Activated CD4-positive, alpha-beta T cell treated with anti-CD3 and anti-CD28 coated beads, Interleukin-2, amount 50 U/mL, for 4 hours (primary cell): Measurements from ENCODE around the gene NSF.
"Not testable (repeated sequence)": the region's sequence is repeated elsewhere in the genome, so short reads cannot be mapped to it uniquely, and the experiment has no call there.

Experiments used
- DNase-seq, 2 experiments: peaks; one replicate each; pipeline ENCODE4 v3.0.0-alpha.2; 2020

NSF gene

DNA sequence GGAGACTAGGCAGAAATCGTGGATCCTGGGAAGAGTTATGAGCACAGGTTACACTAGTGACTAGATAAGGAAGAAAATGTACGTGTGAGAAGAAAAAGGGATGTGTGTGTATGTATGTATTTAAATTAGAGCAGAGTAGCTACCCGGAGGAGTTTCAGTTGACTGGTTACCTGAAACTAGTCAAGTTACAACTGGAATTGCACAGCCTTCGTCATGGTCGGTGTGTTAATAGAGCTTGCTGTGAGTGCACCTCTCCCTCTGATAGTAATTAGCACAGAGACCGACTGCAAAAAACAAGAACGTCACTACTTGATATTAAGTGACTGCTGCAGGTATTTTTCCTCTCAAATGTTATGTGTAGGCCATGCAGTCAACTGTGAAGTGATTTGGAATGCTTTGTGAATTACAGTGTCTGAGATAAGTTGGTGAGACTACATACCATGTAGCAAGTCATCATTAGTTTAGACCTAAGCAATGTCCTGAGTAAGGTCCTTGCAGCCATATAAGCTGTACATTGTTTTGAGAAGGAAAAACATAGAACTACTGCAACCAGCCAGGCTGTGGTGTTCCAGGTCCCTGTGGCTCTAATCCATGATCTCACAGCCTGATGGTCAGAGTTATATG, 132.3 kb downstream of the NSF start:
- DNase-seq: no peak

DNA sequence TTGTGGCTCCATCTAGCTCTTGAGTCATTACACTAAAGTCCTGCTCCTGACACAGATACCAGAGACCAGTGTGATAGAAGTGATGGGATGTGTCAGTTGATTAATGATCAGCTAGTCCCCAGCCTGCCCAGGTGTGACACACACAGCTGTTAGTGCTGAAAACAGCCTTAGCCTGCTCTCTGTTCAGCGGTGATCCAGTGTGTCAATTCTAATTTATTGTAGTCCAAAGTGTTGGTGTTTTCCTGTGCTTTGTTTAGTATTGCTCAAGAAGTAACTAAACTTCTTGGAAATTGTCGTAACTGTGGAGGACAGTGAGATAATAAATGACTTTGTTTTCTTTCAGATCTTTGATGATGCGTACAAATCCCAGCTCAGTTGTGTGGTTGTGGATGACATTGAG, 135.7 kb downstream of the NSF start:
- DNase-seq: no peak

GRCh38 chr17:46727572-46728348, 137.3 kb downstream of the NSF start:
- DNase-seq: no peak

DNA sequence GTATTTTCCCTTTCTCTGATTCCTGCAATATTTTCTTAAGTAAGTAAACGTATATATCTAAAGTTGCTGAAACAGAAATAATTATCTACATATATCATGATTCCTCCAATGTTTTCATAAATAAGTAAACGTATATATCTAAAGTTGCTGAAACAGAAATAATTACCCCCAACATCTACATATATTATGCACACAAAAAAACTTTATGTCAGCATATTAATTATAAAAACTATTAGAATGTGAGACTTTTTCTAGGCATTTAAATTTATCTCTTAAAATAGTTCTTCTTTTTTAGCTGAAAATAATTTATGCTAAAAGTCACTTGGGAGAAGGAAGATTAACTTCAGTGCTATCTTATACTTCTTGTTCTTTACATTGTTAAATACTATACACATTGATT, 139.6 kb downstream of the NSF start:
- no peak for DNase-seq

DNA sequence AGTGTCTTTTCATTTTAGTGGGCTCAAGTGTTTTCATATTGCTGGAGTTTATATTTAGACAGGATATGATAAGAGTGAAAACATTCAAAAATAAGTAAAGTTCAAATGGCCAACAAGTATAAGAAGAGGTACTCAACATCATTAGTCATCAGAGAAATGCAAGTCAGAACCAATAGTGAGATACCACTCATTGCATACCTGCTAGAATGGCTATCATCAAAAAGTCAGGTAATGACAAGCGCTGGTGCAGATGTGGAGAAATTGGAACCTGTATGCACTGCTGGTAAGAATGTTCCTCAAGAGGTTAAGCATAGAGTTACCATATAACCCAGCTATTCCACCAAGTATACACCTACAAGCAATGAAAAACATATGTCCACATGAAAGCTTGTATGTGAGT, 140.2 kb downstream of the NSF start:
- DNase-seq: no peak

DNA sequence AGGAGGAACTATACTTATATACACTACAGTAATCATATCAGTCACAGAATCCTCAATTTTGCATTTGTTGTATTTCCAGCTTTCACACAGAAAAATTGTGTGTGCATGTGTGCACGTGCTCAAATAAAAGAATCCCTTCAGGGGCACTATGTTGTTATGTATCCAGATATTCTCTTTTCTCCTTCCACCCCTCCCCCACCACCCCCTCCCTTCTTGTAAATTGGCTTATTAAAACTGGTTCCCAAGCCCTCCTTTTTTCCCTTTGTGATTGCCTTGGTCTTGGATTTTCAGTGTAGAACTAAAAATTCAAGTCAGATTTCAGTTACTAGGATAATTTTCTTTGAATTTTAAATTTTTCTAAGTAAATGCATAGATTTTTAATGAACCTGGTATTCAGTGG, 141.7 kb downstream of the NSF start:
- no peak for DNase-seq

DNA sequence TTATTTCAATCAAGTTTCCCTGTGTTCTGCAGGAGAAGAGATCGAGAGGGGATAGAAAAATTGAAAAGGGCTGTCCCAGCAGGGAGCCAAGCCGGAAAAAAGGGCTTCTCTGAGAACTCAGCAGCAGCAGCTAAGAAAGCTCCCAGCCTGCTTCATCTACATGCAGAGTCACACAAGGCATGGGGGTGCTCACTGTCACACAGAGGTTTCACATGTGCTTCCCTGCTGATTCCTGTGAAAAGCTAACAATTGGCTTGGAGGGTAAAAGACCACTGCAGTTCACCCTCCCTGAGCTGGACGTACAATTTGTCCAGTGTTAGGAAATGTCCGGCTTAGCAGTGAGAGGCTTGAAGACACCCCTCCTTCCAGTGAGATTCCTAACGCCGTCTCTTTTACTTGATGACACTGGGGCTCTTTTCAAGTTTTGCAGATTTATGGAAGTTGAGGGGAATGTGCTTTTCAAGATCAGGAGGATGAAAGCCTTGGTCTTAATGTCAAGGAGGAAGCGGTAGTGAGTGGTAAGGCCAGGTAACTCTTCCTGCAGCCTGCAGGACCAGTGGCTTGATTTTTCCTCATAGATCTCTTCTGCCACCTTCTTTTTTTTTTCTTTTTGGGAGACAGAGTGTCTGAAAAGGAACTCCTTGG, 142.4 kb downstream of the NSF start:
- DNase-seq: no peak

DNA sequence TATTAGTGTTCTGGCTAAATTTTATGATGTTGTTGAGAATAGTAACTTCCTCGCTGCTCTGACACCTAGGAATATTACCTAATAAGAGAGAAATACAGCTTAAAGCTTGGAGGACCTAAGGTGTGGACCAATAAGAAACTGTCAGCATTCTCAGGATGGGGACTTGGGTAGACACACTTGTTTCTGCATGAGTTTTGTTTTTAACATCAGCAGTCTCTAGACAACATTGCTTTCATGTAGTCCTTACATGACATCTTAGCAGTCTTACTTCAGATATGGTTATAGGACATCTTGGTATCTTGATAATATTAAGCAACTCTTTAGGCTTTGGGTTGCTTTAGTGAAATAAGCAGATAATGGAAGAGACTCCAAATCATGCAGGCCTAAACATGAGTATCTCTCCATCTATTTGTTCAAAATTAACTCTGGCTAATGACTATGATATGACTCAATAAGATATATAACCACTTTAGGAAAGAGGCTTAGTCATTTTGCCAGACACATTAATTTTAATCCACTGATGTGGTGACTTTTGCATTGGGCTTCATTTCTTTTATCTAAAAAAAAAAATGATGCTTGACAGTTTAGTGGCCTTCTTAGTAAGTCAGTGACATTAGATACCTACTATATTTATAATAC, 143.5 kb downstream of the NSF start:
- DNase-seq: no peak

DNA sequence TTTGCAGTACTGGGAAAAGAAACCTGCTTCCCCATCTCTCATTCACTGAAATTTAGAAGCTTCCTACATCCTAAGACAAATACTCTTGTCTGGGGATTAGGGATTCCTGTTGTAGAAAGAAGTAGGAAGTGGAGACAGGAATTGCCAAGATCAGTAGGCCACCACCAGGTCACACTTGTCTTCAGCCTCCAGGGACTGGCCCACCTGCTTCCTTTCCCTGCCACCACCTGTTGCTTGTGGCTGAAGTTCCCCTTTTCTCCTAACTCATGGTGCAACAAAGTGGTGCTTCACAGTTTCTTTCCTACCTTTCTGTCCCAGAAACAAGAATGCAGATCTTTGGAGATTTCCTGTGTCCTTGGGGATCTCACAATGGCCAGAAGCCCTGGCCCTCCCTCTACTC, 145.6 kb downstream of the NSF start:
- no peak for DNase-seq

DNA sequence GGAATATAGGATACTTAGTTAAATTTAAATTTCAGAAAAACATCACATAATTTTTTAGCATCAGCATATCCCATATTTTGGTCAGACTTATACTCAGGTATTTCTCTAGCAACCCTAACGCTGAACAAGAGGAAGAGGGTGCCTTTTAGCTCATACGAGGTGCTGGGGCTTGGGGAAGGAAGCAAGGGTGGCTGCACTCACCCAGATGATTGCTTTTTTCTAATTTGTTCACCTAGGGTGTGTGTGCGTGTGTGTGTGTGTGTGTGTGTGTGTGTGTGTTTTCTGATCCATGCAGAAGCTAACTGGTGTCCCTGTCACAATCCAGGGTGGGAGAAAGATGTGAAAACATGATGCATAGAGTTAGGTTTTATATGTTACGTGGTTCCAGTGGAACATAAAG, 146.9 kb downstream of the NSF start:
- no peak for DNase-seq

DNA sequence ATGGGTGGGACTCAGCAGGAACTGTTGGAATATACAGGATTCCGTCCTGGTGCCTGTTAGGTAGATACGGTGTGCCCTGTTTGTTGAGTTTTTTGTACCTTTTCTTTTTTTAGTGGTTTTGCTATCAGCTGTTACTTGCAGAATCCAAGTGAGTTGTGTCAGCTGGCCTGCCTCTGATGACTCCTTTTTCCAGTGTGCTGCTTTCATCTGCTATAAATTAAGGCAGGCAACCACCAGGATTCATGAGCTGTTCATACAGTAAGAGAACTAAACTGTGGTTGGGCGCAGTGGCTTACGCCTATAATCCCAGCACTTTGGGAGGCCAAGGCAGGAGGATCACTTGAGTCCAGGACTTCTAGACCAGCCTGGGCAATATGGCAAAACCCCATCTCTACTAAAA, 148.1 kb downstream of the NSF start:
- no peak for DNase-seq

GRCh38 chr17:46739982-46740381, 149.5 kb downstream of the NSF start:
- no peak for DNase-seq

- no peak for DNase-seq
Observed at GRCh38 chr17:46741122-46741730, 150.8 kb downstream of the NSF start.

DNA sequence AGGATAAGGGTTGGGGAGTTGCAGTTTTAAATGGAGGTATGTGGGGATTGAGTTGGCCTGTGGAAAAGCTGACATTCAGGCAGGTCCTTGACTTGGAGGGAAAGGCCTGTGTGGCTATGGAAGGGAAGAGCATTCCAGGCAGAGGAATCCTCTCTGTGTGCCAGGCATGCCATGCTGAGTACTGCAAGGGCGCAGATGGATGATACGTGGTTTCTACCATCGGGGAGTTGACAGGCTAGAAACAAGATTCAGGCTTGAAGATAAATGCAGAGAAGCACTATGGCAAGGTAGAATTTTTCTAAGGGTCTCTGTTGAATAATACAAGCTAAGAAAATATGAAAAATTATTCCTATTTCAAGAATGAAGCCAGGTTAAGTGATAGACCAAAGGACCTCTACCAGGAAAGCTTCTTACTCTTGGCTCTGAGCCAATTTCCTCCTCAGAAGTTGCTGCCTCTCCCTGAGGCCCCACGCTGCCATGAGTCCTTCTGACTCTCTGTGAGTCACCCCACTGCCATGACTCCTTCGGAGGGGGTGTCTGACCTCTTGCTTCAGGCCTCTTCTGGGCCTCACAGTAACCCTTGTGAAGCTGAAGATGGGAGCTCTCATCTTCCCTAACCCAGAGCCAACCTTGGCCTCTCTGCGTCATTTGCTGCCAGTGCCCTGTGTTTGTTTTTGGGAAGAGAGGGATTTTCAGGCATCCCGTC, 152.2 kb downstream of the NSF start:
- DNase-seq: no peak

DNA sequence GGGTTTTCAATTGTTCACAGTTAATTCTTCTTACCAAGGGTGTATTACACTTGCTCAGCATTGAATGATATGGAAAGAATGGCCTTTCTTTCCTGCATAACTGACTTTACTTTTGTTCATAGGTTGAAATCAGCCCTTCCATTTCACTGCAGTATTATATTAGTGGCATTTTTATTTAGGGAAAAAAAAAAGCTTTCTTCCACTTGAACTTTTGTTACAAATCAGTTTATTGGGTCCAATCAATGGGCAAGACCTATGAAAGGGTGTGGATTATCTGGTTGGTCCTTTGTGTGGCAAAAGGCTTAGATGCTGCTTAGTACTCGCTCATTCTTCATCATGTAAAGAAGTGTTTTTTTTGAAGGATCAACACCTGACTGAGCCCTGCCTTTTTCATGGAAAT, 154.0 kb downstream of the NSF start:
- no peak for DNase-seq

DNA sequence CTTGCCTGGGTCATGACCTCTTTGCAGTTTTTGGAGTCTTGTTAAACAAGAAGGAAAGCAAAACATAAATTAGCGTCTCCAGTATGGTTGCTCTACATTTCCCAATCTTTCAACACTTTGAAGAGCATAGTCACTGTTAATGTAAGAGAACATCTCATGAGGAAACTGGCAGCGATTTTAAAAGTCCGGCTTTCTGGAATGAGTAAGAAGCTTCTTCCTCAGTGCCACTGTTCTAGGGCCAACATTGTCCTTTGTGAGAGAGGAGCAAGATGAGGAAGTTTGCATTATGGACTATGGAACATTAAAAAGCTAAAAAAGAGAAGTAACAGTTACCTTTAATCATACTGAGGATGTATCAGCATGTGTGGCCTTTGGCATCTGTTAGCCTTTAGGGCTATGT, 154.9 kb downstream of the NSF start:
- no peak for DNase-seq

DNA sequence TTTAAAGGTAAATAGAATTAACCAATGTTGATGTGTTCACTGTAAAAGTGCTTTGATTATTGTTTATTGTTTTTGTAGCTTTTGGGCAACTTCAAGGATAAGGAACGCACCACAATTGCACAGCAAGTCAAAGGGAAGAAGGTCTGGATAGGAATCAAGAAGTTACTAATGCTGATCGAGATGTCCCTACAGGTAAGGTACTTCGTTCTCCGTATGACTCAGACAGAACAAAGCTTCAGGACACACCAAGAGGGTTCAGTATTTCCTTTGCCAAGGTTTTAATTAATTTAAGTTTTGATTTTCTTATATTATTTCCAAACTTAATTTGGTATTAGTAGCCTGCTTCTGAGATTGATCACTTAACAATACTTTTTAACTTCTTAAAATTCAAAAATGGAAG, 161.0 kb downstream of the NSF start:
- no peak for DNase-seq

DNA sequence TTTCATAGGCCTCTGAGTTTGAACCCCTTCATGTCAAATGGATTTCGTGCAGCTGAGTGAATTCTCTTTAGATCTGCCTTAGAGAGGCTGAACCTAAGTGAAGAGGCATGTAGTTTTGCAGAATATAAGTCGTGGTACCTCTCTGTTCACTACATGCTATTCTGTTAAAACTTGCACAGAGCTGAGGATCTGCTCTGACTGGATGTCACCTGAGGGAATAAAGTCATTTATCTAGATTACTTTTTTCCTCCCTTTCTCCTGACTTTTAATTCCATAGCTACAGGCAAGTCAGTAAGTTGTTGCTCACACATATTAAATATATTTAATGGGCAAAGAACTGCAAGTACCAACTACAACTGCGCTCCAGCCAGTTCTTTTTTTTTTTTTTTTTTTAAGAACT, 163.3 kb downstream of the NSF start:
- DNase-seq: no peak

DNA sequence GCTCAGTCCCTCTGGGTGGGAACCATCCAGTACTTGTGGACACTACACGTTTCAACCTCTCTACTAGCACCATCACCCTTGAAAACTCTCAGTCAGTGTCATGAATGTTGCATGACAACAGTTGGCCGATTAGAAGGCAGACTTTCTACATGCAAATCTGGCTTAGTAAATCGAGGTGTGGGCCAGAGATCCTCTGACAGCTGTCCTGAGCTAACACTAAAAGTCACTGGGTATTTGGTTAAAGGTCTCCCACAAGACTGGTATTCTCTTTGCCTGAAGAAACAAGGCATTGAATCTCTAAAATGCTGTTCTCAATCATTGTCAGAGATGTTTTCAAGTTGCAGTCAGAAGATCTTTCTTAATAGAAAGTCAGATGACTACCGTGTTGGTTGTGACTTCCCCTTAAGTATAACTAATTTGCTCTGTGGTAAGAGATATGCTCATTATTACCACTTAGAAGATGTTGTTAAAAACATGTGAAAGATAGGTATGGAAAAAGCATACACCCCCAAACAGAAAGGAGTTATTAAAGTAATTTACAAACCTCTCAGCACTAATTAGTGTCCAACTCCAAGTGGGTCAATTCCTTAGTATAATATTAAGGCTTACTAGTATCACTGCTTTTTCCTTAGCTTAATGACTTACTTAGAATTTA, 165.7 kb downstream of the NSF start:
- no peak for DNase-seq

DNA sequence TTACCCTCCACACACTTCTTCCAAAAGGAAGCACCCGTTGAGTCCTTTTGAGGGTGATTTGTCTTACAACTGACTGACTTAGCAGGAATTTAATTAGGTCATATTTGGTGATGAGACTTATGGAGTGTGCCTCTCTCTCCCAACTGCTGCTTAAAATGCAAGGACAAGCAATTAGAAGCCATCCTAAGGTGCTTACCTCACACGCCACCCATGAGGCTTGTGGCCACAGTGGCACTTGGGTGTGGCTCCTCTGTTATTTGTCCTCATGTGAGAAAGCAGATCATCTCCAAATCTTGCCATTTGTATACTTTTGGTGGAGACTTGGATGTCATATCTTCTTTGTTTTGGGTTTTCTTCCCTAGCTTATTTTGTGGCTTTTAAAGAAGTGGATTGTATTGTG, 166.4 kb downstream of the NSF start:
- DNase-seq: no peak

DNA sequence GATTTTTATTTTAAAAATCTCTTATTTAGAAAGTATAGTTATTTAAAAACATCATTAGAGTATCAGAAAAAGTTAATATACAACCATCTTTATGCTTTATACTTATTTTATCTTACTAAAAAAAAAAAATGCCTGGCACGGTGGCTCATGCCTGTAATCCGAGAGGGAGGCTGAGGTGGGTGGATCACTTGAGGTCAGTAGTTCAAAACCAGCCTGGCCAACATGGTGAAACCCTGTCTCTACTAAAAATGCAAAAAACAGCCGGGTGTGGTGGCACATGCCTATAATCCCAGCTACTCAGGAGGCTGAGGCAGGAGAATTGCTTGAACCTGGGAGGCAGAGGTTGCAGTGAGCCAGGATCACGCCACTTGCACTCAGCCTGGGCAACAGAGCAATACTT, 167.1 kb downstream of the NSF start:
- not testable (repeated sequence) for DNase-seq

DNA sequence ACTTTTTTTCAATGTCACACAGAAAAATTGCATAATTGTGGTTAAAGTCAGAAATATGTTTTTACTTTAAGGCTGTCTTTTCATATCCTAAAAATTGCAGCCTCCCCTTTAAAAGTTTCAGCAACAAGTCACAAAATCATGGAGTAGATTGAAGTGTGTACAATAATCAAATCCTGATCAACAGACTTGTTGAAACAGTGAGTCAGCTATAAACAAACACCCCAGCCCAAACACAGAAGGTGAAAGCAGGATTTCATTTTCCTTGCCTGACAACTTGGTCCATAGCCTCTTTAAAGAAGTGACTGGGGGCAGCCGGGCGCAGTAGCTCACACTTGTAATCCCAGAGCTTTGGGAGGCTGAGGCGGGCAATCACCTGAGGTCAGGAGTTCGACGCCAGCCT, 168.1 kb downstream of the NSF start:
- DNase-seq: no peak
